Measurements from ENCODE around the gene ISCU.

ISCU gene

GRCh38 chr12:108602209-108602705, 39.9 kb downstream of the ISCU start:
- TF ChIP-seq SIN3A (IDR thresholded peaks at IDR 0.05; ENCODE audit: borderline replicate concordance, insufficient read depth, low read length), result no peak
- TF ChIP-seq TAF1 (IDR thresholded peaks at IDR 0.05; ENCODE audit: borderline replicate concordance, insufficient read depth, low read length), result no peak
- no peak for TF ChIP-seq REST (IDR thresholded peaks at IDR 0.05; ENCODE audit: insufficient read depth in 1 of 2, low read depth in 2 of 2, low read length in 2 of 2)
- TF ChIP-seq POLR2AphosphoS5 (IDR thresholded peaks at IDR 0.05; ENCODE audit: low read depth, low read length), result no peak
- no peak for TF ChIP-seq FOXP2 (optimal IDR thresholded peaks at IDR 0.05; ENCODE audit: borderline replicate concordance, extremely low read depth, extremely low read length, insufficient read depth)

- TF ChIP-seq POLR2AphosphoS5 (IDR thresholded peaks at IDR 0.05; ENCODE audit: low read depth, low read length) (no peak), REST (IDR thresholded peaks at IDR 0.05; ENCODE audit: insufficient read depth in 1 of 2, low read depth in 2 of 2, low read length in 2 of 2) (no peak), TAF1 (IDR thresholded peaks at IDR 0.05; ENCODE audit: borderline replicate concordance, insufficient read depth, low read length) (no peak), SIN3A (IDR thresholded peaks at IDR 0.05; ENCODE audit: borderline replicate concordance, insufficient read depth, low read length) (no peak), FOXP2 (optimal IDR thresholded peaks at IDR 0.05; ENCODE audit: borderline replicate concordance, extremely low read depth, extremely low read length, insufficient read depth) (no peak)
Measured at GRCh38 chr12:108602976-108603704, 40.7 kb downstream of the ISCU start.

- no peak for TF ChIP-seq SIN3A (IDR thresholded peaks at IDR 0.05; ENCODE audit: borderline replicate concordance, insufficient read depth, low read length)
- no peak for TF ChIP-seq FOXP2 (optimal IDR thresholded peaks at IDR 0.05; ENCODE audit: borderline replicate concordance, extremely low read depth, extremely low read length, insufficient read depth)
- TF ChIP-seq REST (IDR thresholded peaks at IDR 0.05; ENCODE audit: insufficient read depth in 1 of 2, low read depth in 2 of 2, low read length in 2 of 2), result no peak
- no peak for TF ChIP-seq TAF1 (IDR thresholded peaks at IDR 0.05; ENCODE audit: borderline replicate concordance, insufficient read depth, low read length)
- no peak for TF ChIP-seq POLR2AphosphoS5 (IDR thresholded peaks at IDR 0.05; ENCODE audit: low read depth, low read length)
Measured at GRCh38 chr12:108603743-108604142, 41.3 kb downstream of the ISCU start.

- TF ChIP-seq POLR2AphosphoS5 (IDR thresholded peaks at IDR 0.05; ENCODE audit: low read depth, low read length) (no peak), SIN3A (IDR thresholded peaks at IDR 0.05; ENCODE audit: borderline replicate concordance, insufficient read depth, low read length) (no peak), TAF1 (IDR thresholded peaks at IDR 0.05; ENCODE audit: borderline replicate concordance, insufficient read depth, low read length) (no peak), REST (IDR thresholded peaks at IDR 0.05; ENCODE audit: insufficient read depth in 1 of 2, low read depth in 2 of 2, low read length in 2 of 2) (no peak), FOXP2 (optimal IDR thresholded peaks at IDR 0.05; ENCODE audit: borderline replicate concordance, extremely low read depth, extremely low read length, insufficient read depth) (no peak)
Measured at GRCh38 chr12:108604208-108604941, 42.0 kb downstream of the ISCU start.
